ENCODE data around the gene ACOXL.

ACOXL gene

DNA sequence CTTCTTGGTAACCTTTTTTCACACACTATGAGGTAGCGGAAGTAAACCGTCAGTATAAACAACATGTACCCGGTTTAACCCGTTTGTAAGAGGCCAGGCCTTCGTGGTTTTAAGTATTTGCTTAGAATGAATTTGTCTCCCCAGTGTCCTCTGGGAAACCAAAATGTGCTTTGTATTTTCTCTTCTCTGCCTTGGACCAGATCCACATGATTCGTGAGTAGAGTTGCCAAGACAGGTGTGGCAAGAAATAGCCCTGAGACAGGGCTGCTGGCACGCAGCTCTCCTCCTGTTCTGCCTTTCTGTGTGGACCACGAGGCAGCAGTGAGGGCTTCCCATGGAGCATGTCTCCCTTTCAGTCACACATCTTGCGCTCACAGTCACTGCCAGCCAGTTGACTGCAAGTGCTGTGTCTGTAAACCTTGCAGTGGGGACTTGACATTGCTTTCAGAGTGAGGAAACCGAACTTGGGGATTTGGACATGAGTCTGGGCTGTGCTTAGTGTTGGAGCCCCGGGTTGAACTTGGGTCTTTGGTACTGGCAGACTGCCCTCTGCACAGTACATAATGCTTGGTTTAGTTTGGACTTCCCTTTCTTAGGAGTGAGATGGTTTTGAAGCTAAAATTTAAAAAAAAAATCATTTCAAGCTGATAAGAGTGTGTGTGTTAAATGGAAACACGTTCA is 407.4 kb downstream of the ACOXL start:
- DNase-seq (ENCODE audit: low spot score), result no peak

GRCh38 chr2:111140815-111141214 is 408.4 kb downstream of the ACOXL start:
- DNase-seq (ENCODE audit: low spot score), result no peak

GRCh38 chr2:111142101-111142500 is 409.7 kb downstream of the ACOXL start:
- no peak for DNase-seq (ENCODE audit: low spot score)

DNA sequence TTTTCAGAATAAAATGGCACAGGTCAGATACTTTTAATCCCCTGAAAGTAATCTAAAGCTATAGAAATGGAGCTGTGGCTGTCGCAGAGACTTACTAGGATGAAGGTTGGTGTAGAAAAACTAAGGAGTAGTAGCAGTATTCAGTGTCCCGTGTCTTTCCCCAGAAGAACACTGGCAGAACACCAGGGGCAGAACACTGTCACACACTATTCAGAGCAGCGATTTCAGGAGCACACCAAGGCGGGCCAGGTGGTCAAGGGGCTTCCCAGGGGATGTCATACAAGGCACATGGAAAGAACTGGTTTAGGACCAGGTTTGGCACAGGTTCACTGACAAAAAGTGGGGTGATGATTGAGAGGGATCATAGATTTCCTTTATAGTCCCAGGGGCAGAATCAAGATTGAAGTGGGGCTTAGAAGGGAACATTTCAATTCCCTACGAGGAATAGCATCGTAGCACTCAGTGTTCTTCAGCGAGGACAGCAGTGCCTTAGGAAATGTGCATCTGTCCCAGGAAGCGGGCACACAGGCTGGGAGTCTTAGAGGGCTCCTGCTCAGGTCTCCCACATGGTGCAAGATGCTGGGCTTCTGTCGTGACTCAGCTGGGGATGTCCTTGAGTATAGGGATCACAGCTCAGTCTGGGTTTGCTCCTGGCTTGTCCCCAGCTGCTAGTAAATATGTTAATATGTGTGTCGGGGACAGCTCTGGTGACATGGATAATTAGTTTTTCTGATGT is 410.9 kb downstream of the ACOXL start:
- no peak for DNase-seq (ENCODE audit: low spot score)

GRCh38 chr2:111143843-111144198 is 411.4 kb downstream of the ACOXL start:
- no peak for DNase-seq (ENCODE audit: low spot score)

DNA sequence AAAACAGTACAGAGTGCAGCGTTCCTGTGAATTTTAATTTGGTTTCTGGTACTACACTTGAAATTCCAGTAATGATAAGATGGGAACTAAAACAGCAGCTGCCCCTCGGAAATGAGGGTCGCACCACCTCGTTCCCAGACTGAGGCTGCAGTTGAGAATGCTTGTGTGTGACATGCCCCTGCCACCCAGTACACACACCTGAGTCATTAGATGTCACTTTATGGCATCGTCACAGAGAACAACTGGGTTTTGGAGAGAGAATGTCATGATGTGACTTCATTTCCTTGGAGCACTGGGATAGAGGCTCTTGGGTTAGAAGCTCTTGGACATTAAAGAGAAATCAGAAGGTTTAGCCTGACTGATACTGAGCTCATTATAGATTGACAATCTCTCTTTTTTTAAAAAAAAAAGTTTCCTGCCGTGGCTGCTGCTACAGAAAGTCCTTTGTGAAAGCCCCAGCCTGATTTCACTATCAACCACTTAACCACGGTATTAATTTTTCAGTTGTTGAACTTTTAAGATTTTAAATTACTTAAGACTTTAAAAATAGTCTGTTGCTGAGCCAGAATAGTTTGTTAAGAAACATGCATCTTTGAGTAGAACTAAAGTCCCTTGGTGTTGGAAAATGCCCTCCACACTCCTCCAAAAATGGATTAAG is 412.9 kb downstream of the ACOXL start:
- DNase-seq (ENCODE audit: low spot score), result no peak

- DNase-seq (ENCODE audit: low spot score), result no peak
These were observed 413.6 kb downstream of the ACOXL start for GRCh38 chr2:111145951-111146350.

GRCh38 chr2:111148225-111148873 is 416.0 kb downstream of the ACOXL start:
- DNase-seq (ENCODE audit: low spot score), result no peak

DNA sequence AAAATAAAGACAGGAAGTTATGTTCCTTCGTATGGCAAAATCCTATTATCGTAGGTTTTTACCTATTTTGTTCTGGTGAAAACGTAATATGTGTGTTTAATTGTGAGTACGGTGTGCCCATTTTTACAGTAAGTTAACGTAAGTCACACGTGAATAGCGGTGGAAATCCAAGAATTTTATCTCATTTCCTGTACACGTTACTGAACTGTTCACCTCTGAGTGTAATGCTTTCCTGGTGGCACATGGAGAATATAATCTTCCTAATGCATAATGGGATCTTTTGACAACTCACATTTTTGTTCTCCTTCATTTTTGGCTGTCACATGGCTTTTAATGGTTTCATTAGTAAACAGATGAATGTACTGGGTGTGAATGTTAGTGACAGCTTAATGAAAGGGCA is 416.6 kb downstream of the ACOXL start:
- DNase-seq (ENCODE audit: low spot score), result no peak

GRCh38 chr2:111149882-111150455 is 417.6 kb downstream of the ACOXL start:
- no peak for DNase-seq (ENCODE audit: low spot score)

DNA sequence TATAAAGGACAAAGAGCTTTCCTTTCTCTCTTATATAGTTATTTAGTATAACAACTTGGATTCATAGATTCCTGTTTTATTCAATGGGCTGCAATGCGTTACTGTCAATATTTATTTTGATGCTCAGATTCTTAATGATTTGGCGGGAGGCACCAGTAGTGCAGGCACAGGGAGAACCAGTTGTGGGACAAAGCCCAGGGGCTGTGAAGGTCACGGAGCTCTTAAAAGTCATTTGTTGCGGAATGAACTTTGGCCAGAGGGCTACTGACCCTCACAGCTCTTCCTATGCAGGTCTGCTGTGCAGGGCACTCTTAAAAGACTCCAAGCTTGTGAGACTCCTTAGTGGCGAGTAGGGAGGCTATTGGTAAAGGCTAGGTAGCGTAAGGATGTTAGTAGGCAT is 422.4 kb downstream of the ACOXL start:
- DNase-seq (ENCODE audit: low spot score), result no peak

GRCh38 chr2:111155610-111156009 is 423.2 kb downstream of the ACOXL start:
- no peak for DNase-seq (ENCODE audit: low spot score)

GRCh38 chr2:111156529-111156928 is 424.2 kb downstream of the ACOXL start:
- no peak for DNase-seq (ENCODE audit: low spot score)

- no peak for DNase-seq (ENCODE audit: low spot score)
These were observed 424.8 kb downstream of the ACOXL start for GRCh38 chr2:111157071-111157661.

DNA sequence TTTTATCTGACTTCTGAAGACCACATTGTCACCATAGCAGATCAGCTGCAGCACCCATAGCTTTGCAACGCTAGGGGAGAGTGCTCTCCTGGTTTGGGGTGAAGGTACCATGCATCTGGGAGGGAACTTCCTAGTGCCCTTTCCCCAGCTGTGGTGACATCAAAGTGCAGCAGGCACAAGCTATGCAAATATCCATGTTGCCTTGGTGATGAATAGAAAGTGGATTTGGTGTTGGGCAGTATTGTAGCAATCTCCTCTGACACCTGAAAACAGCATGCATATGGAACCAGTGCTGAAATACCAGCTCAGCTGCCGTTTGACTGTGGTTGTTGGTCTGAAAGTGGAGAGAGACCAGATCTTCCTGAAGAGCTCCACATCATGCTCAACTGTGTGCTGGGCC is 425.4 kb downstream of the ACOXL start:
- no peak for DNase-seq (ENCODE audit: low spot score)

DNA sequence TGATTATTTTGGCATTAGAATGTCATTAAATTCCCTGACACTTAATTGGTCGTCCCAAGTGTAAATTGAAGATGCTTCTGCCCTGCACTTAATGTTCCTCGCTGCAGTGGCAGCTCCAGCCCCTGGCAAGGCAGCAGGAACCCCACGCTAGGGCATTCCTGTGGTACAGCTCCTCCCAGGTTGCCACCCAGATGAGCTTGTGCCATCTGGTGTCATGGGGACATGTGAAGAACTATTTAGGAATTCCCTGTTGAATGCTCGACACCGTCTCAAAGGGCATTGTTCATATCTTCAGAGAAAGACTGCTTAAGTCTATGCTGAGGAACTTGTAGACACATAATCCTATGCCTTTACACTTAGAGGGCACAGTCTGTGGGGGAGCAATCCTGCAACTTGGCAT is 427.3 kb downstream of the ACOXL start:
- DNase-seq (ENCODE audit: low spot score), result no peak

DNA sequence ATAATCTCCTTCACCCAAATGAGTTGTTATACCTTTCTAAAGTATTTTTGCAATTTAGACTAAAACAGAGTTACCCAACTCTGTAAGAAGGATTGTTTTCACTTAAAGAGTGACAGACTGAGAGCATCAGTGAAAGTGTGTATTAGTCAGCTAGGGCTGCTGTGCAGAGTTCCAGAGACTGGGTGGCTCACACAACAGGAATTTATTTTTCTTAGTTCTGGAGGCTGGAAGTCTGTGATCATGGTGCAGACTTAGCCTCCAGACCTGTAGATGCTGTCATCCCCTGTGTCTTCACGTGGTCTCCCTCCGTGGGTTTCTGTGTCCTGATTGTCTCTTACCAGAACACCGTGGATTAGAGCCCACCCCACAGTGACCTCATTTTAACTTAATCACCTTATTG is 428.4 kb downstream of the ACOXL start:
- DNase-seq (ENCODE audit: low spot score), result peak; percentile 91

- DNase-seq (ENCODE audit: low spot score), result no peak
These were observed 429.6 kb downstream of the ACOXL start for GRCh38 chr2:111161971-111162370.

DNA sequence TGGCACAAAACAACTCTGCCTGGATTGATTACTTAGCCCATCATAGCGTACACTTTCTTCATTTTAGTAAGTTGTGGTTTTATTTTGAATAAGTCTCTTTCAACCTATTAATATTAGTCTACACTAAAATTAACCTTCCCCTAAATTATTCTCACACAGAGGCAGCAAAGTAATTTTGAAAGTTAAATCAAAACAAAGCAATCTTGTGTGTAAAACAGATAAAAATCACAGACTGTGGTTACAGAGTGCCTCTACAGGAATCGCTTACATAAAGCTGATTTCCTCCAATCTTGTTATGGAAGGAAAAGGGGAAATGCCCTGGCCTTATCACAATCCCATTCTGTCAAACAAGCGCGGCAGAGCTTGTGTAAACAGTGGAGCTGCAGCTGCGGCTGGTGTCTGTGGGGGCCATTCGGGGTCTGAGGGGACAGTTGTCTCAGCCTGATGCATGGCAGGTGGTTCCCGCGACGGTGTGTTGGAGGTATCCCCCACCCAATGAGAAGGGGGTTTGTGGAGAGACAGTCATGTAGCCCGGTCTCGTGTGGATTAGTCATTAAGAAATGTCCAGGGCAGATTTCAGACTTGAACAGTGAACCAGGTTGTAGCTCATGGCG is 430.5 kb downstream of the ACOXL start:
- DNase-seq (ENCODE audit: low spot score), result no peak

GRCh38 chr2:111164078-111164477 is 431.7 kb downstream of the ACOXL start:
- DNase-seq (ENCODE audit: low spot score), result no peak

GRCh38 chr2:111165084-111165483 is 432.7 kb downstream of the ACOXL start:
- DNase-seq (ENCODE audit: low spot score), result no peak

GRCh38 chr2:111166115-111166514 is 433.7 kb downstream of the ACOXL start:
- DNase-seq (ENCODE audit: low spot score), result no peak
